Urinary bladder (tissue), 4 donors: ENCODE data around the gene FNBP1L. TPM values are rescaled to one million over a fixed set of nuclear protein-coding genes. Genes with fewer than 3 reads are reported as not detected.
"Not testable (repeated sequence)": the region's sequence is repeated elsewhere in the genome, so short reads cannot be mapped to it uniquely, and the experiment has no call there.

Experiments used
- DNase-seq: peaks from one replicate; pipeline ENCODE4 v3.0.0-alpha.2; 2015; ENCODE audit errors: extremely low spot score
- H3K27ac ChIP-seq: one replicate; pipeline ENCODE4 v1.5.1; 2013; ENCODE audit warnings: low read depth, mild to moderate bottlenecking, moderate library complexity
- H3K36me3 ChIP-seq: one replicate; pipeline ENCODE4 v1.6.1; 2013; ENCODE audit warnings: mild to moderate bottlenecking, moderate library complexity; ENCODE audit not compliant: insufficient read depth
- H3K4me1 ChIP-seq: one replicate; pipeline ENCODE4 v1.6.1; 2013; ENCODE audit warnings: mild to moderate bottlenecking, moderate library complexity; ENCODE audit not compliant: insufficient read depth
- H3K4me3 ChIP-seq: one replicate; pipeline ENCODE4 v1.5.1; 2013; ENCODE audit warnings: low read depth, low read length
- WGBS: extraction: QIAGEN DNeasy Blood & Tissue Kit; methylation state at CpG from one replicate; pipeline ENCODE4 v1.1.7; 2013; 5-methylcytosine and 5-hydroxymethylcytosine counted together
- polyA plus RNA-seq: library from polyadenylated mRNA; stranded (reverse); fragments of 200-250 nt; gene quantifications from one replicate; pipeline ENCODE4 v1.2.3, GENCODE V29; 2013
- total RNA-seq: library from RNA; depleted of rRNA; stranded (reverse); fragments of >200 nt; gene quantifications from one replicate; pipeline ENCODE4 v1.2.3, GENCODE V29; 2014
- donor health status: healthy with polysubstance abuse.
- donor health status: healthy.

Gene FNBP1L
- total and polyA plus RNA-seq, 2 donors, result 11.6 to 71.4 TPM

GRCh38 chr1:93537396-93537795, 89.5 kb downstream of the FNBP1L start:
- no peak overlapping the region for H3K27ac ChIP-seq
- no peaks in the 10 kb centered on the region for H3K36me3 ChIP-seq
- DNase-seq, result no peak
- H3K4me1 ChIP-seq, result no peaks in the 10 kb centered on the region
- H3K4me3 ChIP-seq, result no peak overlapping the region

GRCh38 chr1:93537924-93538323, 90.0 kb downstream of the FNBP1L start:
- Histone ChIP-seq H3K4me1 (no peaks in the 10 kb centered on the region), H3K27ac (no peak overlapping the region), H3K36me3 (no peaks in the 10 kb centered on the region), H3K4me3 (no peak overlapping the region)
- DNase-seq, result no peak
- WGBS, result 72% methylated on average over 2 of the region's 2 CpGs

- no peak for DNase-seq
- Histone ChIP-seq H3K27ac (no peak overlapping the region), H3K4me1 (no peaks in the 10 kb centered on the region), H3K36me3 (no peaks in the 10 kb centered on the region), H3K4me3 (no peak overlapping the region)
- 85% methylated on average over 4 of the region's 4 CpGs for WGBS
These were observed 93.1 kb downstream of the FNBP1L start for GRCh38 chr1:93541045-93541444.

GRCh38 chr1:93542398-93542797, 94.5 kb downstream of the FNBP1L start:
- DNase-seq, result no peak
- Histone ChIP-seq H3K4me1 (no peaks in the 10 kb centered on the region), H3K36me3 (no peaks in the 10 kb centered on the region), H3K4me3 (no peak overlapping the region), H3K27ac (no peak overlapping the region)
- WGBS, result 100% methylated on average over 1 of the region's 1 CpG

GRCh38 chr1:93546162-93546863, 98.4 kb downstream of the FNBP1L start:
- H3K4me1 ChIP-seq, result no peaks in the 10 kb centered on the region
- 94% methylated on average over 3 of the region's 3 CpGs for WGBS
- no peak for DNase-seq
- peaks cover 3% of the 10 kb centered on the region for H3K36me3 ChIP-seq
- no peak overlapping the region for H3K4me3 ChIP-seq
- H3K27ac ChIP-seq, result no peak overlapping the region

- DNase-seq, result no peak
- no peak overlapping the region for H3K27ac ChIP-seq
- 91% methylated on average over 1 of the region's 1 CpG for WGBS
- H3K4me3 ChIP-seq, result no peak overlapping the region
- no peaks in the 10 kb centered on the region for H3K4me1 ChIP-seq
- H3K36me3 ChIP-seq, result peaks cover 3% of the 10 kb centered on the region
These were observed 101.2 kb downstream of the FNBP1L start for GRCh38 chr1:93549131-93549530.

- Histone ChIP-seq H3K4me3 (no peak overlapping the region), H3K4me1 (no peaks in the 10 kb centered on the region), H3K36me3 (peaks cover 3% of the 10 kb centered on the region), H3K27ac (no peak overlapping the region)
- 89% methylated on average over 4 of the region's 4 CpGs for WGBS
- no peak for DNase-seq
These were observed 101.9 kb downstream of the FNBP1L start for GRCh38 chr1:93549811-93550210.

- no peak for DNase-seq
- WGBS, result 59% methylated on average over 9 of the region's 9 CpGs
- Histone ChIP-seq H3K27ac (no peak overlapping the region), H3K4me3 (no peak overlapping the region), H3K4me1 (no peaks in the 10 kb centered on the region), H3K36me3 (peaks cover 3% of the 10 kb centered on the region)
These were observed 105.0 kb downstream of the FNBP1L start for GRCh38 chr1:93552741-93553455.

- not testable (repeated sequence) for H3K27ac ChIP-seq, H3K36me3 ChIP-seq, H3K4me1 ChIP-seq, H3K4me3 ChIP-seq
- peak; percentile 31 for DNase-seq
- WGBS, result 46% methylated on average over 4 of the region's 4 CpGs
These were observed 106.1 kb downstream of the FNBP1L start for GRCh38 chr1:93553886-93554490.

- no peaks in the 10 kb centered on the region for H3K36me3 ChIP-seq
- no peaks in the 10 kb centered on the region for H3K4me1 ChIP-seq
- H3K4me3 ChIP-seq, result no peak overlapping the region
- H3K27ac ChIP-seq, result no peak overlapping the region
- WGBS, result 71% methylated on average over 7 of the region's 7 CpGs
- DNase-seq, result no peak
These were observed 107.3 kb downstream of the FNBP1L start for GRCh38 chr1:93554883-93555872.

GRCh38 chr1:93556291-93556690, 108.4 kb downstream of the FNBP1L start:
- Histone ChIP-seq H3K27ac (no peak overlapping the region), H3K4me3 (no peak overlapping the region), H3K4me1 (no peaks in the 10 kb centered on the region), H3K36me3 (no peaks in the 10 kb centered on the region)
- DNase-seq, result no peak
- 91% methylated on average over 2 of the region's 2 CpGs for WGBS

- DNase-seq, result no peak
- Histone ChIP-seq H3K36me3 (no peaks in the 10 kb centered on the region), H3K4me3 (no peak overlapping the region), H3K27ac (no peak overlapping the region), H3K4me1 (no peaks in the 10 kb centered on the region)
- WGBS, result 86% methylated on average over 2 of the region's 2 CpGs
These were observed 111.1 kb downstream of the FNBP1L start for GRCh38 chr1:93559045-93559444.

GRCh38 chr1:93559695-93560094, 111.8 kb downstream of the FNBP1L start:
- no peaks in the 10 kb centered on the region for H3K36me3 ChIP-seq
- DNase-seq, result no peak
- no peak overlapping the region for H3K4me3 ChIP-seq

More at GRCh38 chr1:93559695-93560094, 111.8 kb downstream of the FNBP1L start:
- H3K27ac ChIP-seq, result no peak overlapping the region
- H3K4me1 ChIP-seq, result no peaks in the 10 kb centered on the region
